Stimulated activated CD8-positive, alpha-beta memory T cell treated with anti-CD3 and anti-CD28 coated beads, Interleukin-12 subunit alpha, Interleukin-12 subunit beta, amount 100 ng/mL, for 24 hours (primary cell): Measurements from ENCODE around the gene CCL5.

Experiments
- DNase-seq: peaks from one replicate; pipeline ENCODE4 v3.0.0-alpha.2; 2020; ENCODE audit errors: extremely low read depth

CCL5 gene

GRCh38 chr17:35879773-35880654 lies at the start of gene CCL5:
Gene CCL5 (minus strand): TSS chr17:35880360.
- no peak for DNase-seq

GRCh38 chr17:35927714-35928113 lies 47.6 kb upstream of the CCL5 start:
- no peak for DNase-seq

GRCh38 chr17:35923609-35924114 lies 43.5 kb upstream of the CCL5 start:
- DNase-seq = no peak

- DNase-seq = no peak
Observed at GRCh38 chr17:35920229-35920628, 40.1 kb upstream of the CCL5 start.

GRCh38 chr17:35918665-35919064 lies 38.5 kb upstream of the CCL5 start:
- no peak for DNase-seq

GRCh38 chr17:35917519-35918213 lies 37.5 kb upstream of the CCL5 start:
- no peak for DNase-seq

- DNase-seq = no peak
Observed at GRCh38 chr17:35915153-35915964, 35.2 kb upstream of the CCL5 start.

- no peak for DNase-seq
Observed at GRCh38 chr17:35914354-35914753, 34.2 kb upstream of the CCL5 start.

- DNase-seq = no peak
Observed at GRCh38 chr17:35913609-35914008, 33.4 kb upstream of the CCL5 start.

- DNase-seq = no peak
Observed at GRCh38 chr17:35912942-35913341, 32.8 kb upstream of the CCL5 start.

- no peak for DNase-seq
Observed at GRCh38 chr17:35912339-35912912, 32.3 kb upstream of the CCL5 start.

- no peak for DNase-seq
Observed at GRCh38 chr17:35909408-35909807, 29.2 kb upstream of the CCL5 start.

- DNase-seq = no peak
Observed at GRCh38 chr17:35907691-35908090, 27.5 kb upstream of the CCL5 start.

GRCh38 chr17:35906926-35907637 lies 26.9 kb upstream of the CCL5 start:
- DNase-seq = no peak

GRCh38 chr17:35906191-35906925 lies 26.2 kb upstream of the CCL5 start:
- DNase-seq = no peak

GRCh38 chr17:35903451-35903850 lies 23.3 kb upstream of the CCL5 start:
- no peak for DNase-seq

- DNase-seq = no peak
Observed at GRCh38 chr17:35901631-35902175, 21.5 kb upstream of the CCL5 start.

- no peak for DNase-seq
Observed at GRCh38 chr17:35900708-35901480, 20.7 kb upstream of the CCL5 start.

- no peak for DNase-seq
Observed at GRCh38 chr17:35900280-35900679, 20.1 kb upstream of the CCL5 start.
